Duodenal mucosa (tissue), 2 donors: ENCODE data around the gene ASPDH.
A peak's percentile ranks its signal among the peaks of the same experiment; 100 is the strongest.

ENCODE experiments used
- H3K27ac ChIP-seq: one replicate; pipeline ENCODE4 v1.7.0; 2013; ENCODE audit warnings: low read depth, low read length
- H3K27me3 ChIP-seq, 2 donors: one replicate each; pipeline ENCODE4 v1.7.0; 2013; ENCODE audit warnings: low read length in 2 of 2, control low read depth in 1 of 2; ENCODE audit not compliant: insufficient read depth in 2 of 2, control insufficient read depth in 1 of 2
- H3K36me3 ChIP-seq, 2 donors: one replicate each; pipeline ENCODE4 v1.7.0; 2013; ENCODE audit warnings: low read length in 2 of 2, control low read depth in 1 of 2; ENCODE audit not compliant: insufficient read depth in 2 of 2, control insufficient read depth in 1 of 2
- H3K4me1 ChIP-seq, 2 donors: one replicate each; pipeline ENCODE4 v1.7.0; 2013; ENCODE audit warnings: low read length in 2 of 2, control low read depth in 1 of 2; ENCODE audit not compliant: insufficient read depth in 2 of 2, control insufficient read depth in 1 of 2
- H3K4me3 ChIP-seq, 2 donors: one replicate each; pipeline ENCODE4 v1.7.0; 2013; ENCODE audit warnings: low read length in 2 of 2, low read depth in 1 of 2
- H3K9ac ChIP-seq, 2 donors: one replicate each; pipeline ENCODE4 v1.7.0; 2013; ENCODE audit warnings: low read length in 2 of 2, low read depth in 1 of 2
- H3K9me3 ChIP-seq, 2 donors: one replicate each; pipeline ENCODE4 v1.7.0; 2013; ENCODE audit warnings: low read length in 2 of 2, control low read depth in 1 of 2; ENCODE audit not compliant: control insufficient read depth in 1 of 2

ASPDH gene

DNA sequence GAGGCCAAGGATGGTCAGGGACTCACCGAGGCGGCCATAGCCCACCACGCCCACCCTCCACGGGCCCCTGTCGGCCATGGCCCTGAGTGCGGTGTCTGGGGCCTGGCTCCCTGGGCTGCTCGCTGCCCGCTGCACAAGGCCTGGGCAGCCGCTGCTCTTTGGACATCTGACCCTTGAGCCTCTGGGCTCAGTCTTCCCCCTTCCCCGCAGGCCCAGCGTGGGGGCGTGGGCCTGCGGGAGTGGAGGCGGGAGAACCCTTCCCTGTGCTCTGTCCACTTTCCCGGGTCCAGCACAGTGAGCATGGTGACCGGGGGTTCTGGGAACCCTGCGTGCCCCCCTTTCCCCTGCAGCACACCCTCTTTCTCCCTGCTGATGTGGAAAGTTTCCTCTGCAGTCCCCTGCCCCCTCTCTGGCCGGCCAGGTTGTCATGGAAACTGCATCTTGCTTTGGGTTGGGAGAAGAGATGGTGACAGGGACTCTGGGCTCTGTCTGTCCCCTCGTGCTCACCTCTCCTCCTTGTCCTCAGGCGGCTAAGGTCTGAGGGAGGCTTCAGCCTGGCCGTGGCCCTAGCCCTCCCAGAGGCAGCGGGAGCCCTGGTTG is at the start of gene ASPDH:
ASPDH (minus strand) TSS at position 168 of the 600 bp plus-strand sequence; CDS start at position 78, 90 bp downstream.
- Histone ChIP-seq H3K4me1 (peaks cover 8 to 11% of the 10 kb centered on the region in 2 donors), H3K4me3 (no peak within 1 kb of the TSS), H3K27ac (no peak within 1 kb of the TSS), H3K27me3 (peaks cover 0 to 13% of the 10 kb centered on the region in 2 donors), H3K9me3 (no peaks in the 10 kb centered on the region), H3K36me3 (no peaks in the 10 kb centered on the region), H3K9ac (no peak within 1 kb of the TSS)

DNA sequence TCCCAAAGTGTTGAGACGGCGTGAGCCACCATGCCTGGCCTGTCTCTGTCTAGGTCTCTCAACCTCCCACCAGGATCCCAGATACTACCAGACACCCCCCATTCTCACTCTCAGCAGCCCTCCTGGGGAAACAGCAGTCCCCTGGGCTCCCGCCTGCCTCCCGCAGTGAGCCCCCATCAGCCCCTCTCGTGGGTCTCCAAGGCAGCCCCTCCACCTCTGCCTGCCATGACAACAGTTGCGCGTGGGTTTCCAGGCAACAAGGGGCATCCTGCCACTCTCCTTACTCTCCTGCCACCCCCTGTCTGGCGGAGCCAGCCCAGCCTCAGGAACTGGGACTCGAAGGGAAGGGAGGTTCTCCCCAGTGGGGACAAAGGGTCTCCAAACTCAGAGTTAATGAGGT is 49.3 kb upstream of the ASPDH start:
- Histone ChIP-seq H3K36me3 (no peaks in the 10 kb centered on the region), H3K9ac (no peak overlapping the region), H3K4me1 (no peaks in the 10 kb centered on the region), H3K4me3 (no peak overlapping the region), H3K27me3 (peaks cover 13 to 18% of the 10 kb centered on the region in 2 donors), H3K27ac (no peak overlapping the region), H3K9me3 (no peaks in the 10 kb centered on the region)

DNA sequence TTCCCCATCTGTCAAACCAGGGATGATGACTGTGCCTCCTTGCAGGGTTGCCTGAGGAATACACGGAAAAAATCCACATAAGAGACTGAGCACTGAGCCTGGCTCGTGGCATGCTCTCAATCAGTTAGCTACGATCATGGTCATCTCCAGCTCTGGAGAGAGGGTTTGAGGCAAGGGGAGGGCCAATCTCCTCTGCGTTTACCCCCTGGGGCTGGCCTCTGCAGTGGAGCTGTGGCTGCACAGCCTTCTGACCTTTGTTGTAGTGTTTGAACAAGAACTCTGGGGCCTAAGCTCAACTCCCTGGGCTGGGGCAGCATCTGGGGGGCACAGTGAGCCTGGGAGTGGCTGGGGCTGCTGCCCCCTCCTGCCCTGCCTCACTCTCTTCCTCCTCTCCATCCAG is 48.6 kb upstream of the ASPDH start:
- Histone ChIP-seq H3K4me1 (no peaks in the 10 kb centered on the region), H3K4me3 (no peak overlapping the region), H3K9ac (no peak overlapping the region), H3K27me3 (peaks cover 14 to 19% of the 10 kb centered on the region in 2 donors), H3K36me3 (no peaks in the 10 kb centered on the region), H3K27ac (no peak overlapping the region), H3K9me3 (no peaks in the 10 kb centered on the region)

DNA sequence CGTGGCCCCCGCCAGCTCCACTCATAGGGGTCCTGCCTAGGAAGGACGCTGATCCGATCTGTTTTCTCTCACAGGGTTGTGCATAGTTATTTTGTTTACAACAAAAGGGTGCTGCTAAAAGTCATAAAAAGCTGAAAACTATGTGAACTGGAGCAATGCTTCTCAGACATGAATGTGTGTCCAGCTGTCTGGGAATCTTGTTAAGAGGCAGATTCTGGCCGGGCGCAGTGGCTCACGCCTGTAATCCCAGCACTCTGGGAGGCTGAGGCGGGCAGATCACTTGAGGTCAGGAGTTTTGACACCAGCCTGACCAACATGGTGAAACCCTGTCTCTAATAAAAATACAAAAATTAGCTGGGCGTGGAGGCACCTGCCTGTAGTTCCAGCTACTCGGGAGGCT is 45.9 kb upstream of the ASPDH start:
- Histone ChIP-seq H3K4me1 (peaks cover 0 to 6% of the 10 kb centered on the region in 2 donors), H3K4me3 (no peak overlapping the region), H3K9me3 (no peaks in the 10 kb centered on the region), H3K36me3 (no peaks in the 10 kb centered on the region), H3K27me3 (peaks cover 22% of the 10 kb centered on the region in 2 donors), H3K9ac (no peak overlapping the region), H3K27ac (no peak overlapping the region)

DNA sequence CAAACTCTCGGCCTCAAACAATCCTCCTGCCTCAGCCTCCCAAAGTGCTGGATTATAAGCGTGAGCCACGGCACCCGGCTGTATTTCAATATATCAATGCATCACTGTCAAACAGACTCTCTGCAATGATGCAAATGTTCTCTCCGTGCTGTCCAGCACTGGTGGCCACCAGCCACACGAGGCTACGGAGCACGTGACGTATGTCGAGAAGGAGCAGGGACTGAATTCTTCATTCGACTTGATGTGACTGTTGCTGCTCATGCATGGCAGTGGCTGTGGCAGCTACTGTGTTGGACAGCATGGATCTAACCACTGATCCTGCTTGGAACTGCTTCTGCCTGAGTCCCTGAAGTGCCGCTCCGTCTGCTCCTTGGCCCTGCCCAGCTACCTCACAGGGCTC is 44.7 kb upstream of the ASPDH start:
- H3K9me3 ChIP-seq: no peaks in the 10 kb centered on the region
- H3K27me3 ChIP-seq: peaks cover 20 to 22% of the 10 kb centered on the region in 2 donors
- H3K9ac ChIP-seq: no peak overlapping the region
- no peak overlapping the region for H3K4me3 ChIP-seq
- H3K36me3 ChIP-seq: no peaks in the 10 kb centered on the region
- peaks cover 0 to 6% of the 10 kb centered on the region in 2 donors for H3K4me1 ChIP-seq
- no peak overlapping the region for H3K27ac ChIP-seq

DNA sequence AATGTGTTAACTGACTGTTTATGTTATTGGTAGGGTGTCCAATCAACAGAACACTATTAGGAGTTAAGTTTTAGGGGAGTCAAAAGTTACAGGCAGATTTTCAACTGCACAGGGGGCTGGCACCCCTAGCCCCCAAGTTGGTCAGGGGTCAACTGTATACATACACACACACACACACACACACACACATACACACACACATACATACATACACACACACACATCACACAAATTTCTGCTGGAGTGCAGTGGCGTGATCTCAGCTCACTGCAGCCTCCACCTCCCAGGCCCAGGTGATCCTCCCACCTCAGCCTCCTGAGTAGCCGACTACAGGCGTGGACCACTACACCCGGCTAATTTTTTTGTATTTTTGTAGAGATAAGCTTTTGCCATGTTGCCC is 44.3 kb upstream of the ASPDH start:
- Histone ChIP-seq H3K27me3 (peaks cover 17 to 26% of the 10 kb centered on the region in 2 donors), H3K4me3 (no peak overlapping the region), H3K4me1 (peaks cover 0 to 6% of the 10 kb centered on the region in 2 donors)

DNA sequence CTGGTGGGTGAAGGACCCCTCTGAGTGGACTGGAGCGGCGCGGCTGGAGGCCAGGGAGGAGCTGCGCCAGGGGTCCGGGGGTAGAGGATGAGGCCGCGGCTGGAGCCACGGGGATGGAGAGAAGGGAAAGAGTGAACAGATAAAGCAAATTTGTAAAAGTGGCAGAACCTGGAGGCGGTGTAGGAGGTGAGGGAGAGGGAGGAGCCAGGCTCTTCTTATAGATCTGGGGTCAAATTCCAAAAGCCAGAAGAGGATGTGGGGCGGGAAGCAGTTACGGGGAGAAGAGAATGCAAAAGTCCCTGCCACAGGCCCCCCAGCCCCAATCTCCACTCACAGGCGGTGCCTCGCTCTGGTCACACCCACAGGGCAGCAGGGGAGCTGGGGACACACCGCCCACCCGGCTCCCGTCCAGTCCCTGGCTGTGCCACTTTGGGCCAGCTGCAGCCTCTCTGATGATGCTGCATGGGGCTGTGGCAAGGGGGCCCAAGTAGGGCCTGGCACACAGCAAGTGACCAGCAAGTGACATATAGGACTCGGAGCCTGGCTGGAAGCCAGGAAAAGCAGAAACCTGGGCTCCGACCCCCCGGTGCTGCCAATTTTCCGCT is 43.4 kb upstream of the ASPDH start:
- Histone ChIP-seq H3K9ac (no peak overlapping the region), H3K4me1 (peaks cover 0 to 6% of the 10 kb centered on the region in 2 donors), H3K36me3 (no peaks in the 10 kb centered on the region), H3K27me3 (peaks cover 17 to 27% of the 10 kb centered on the region in 2 donors), H3K4me3 (no peak overlapping the region), H3K27ac (no peak overlapping the region), H3K9me3 (no peaks in the 10 kb centered on the region)

More for the DNA sequence above, 44.3 kb upstream of the ASPDH start:
- H3K9ac ChIP-seq: no peak overlapping the region
- H3K9me3 ChIP-seq: no peaks in the 10 kb centered on the region
- H3K36me3 ChIP-seq: no peaks in the 10 kb centered on the region
- no peak overlapping the region for H3K27ac ChIP-seq

DNA sequence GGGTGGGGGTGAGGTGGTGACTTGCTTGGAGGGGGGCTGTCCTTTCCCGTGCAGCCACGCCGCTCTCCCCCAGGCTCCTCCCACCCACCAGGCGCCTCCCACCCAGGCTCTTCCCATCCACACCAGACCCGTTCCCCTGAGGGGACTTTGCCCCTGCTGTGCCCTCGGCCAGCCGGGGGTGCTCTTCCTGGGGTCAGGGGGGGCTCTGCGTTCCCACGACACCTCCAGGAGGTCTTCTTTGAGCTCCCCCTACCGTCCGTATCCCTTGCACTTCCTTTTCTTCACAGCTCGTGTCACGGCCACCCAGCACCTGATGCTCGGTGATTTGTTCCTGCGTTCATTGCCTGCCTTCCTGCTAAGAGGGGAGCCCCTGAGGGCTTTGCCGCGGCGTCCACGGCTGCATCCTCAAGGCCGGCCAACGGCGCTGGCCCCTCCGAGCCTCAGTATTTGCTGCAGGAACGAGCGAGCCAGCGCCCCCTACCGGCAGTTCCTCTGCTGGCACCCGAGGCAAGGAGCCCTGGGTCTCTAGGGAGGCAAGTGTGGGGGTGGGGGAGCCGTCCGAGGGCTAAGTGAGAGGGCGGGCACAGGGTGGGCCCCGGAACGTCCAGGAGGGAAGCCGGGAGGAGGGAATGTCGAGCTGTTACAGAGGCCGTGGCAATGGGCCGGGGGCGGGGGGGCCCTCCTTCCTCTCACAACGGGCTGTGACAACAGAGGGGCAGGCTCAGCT is 42.7 kb upstream of the ASPDH start:
- peaks cover 17 to 27% of the 10 kb centered on the region in 2 donors for H3K27me3 ChIP-seq
- no peaks in the 10 kb centered on the region for H3K36me3 ChIP-seq
- peak overlapping the region; percentile 52 to 69 for H3K4me3 ChIP-seq
- H3K9ac ChIP-seq: no peak overlapping the region
- no peaks in the 10 kb centered on the region for H3K9me3 ChIP-seq
- peaks cover 0 to 6% of the 10 kb centered on the region in 2 donors for H3K4me1 ChIP-seq
- no peak overlapping the region for H3K27ac ChIP-seq

DNA sequence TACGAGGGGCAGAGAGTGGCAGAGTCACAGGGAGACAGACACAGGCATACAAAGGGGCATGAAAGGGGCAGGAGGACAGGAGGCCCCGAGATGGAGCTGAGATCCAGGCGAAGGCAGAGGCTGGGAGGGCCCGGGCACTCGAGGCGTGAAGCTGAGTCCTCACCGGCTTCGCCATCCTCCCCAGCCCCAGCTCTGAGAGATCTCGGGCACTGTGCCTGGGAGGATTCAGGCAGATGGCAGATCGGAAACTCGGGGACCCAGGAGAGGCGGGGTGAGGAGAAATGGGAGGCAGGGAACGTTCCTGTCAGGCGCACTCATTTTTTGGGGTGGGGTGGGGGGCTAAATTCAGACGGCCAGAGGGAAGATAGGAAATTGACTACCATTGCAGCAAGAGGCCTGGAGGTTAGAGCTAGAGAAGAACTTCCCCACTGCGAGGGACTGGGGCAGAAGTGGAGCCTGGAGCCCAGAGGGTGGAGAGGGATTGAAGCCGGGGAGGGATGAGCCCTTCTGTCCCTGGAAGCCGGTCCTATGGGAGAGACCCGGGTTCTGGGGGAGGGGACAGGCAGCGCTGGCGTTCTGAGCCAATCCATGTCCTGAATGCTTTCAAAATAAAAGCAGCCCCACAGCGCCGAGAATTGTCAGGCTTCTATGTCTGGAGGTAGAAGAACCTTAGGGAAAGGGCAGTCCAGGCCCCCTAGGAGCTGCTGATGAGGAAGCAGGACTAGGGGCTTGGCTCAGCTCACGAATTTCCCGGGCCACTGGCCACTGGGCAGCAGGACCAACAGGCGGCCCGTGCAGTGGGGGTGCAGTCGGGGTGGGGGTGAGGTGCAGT is 42.0 kb upstream of the ASPDH start:
- Histone ChIP-seq H3K9ac (no peak overlapping the region), H3K36me3 (no peaks in the 10 kb centered on the region), H3K4me3 (no peak overlapping the region), H3K27ac (no peak overlapping the region), H3K4me1 (peaks cover 0 to 6% of the 10 kb centered on the region in 2 donors), H3K9me3 (no peaks in the 10 kb centered on the region), H3K27me3 (peaks cover 17 to 27% of the 10 kb centered on the region in 2 donors)
